GM18519 (cell line): ENCODE measurements around the gene RABGAP1L.
"Not testable (repeated sequence)": the region's sequence is repeated elsewhere in the genome, so short reads cannot be mapped to it uniquely, and the experiment has no call there.

Experiments used
- ATAC-seq: cut with Tn5 transposase; IDR thresholded peaks from one replicate; pipeline ENCODE4 v1.9.1; 2021; ENCODE audit warnings: mild to moderate bottlenecking, moderate library complexity; ENCODE audit not compliant: unreplicated experiment, low FRiP score

Gene RABGAP1L

GRCh38 chr1:174534789-174535188 is 375.5 kb downstream of the RABGAP1L start:
- no peak for ATAC-seq

GRCh38 chr1:174535207-174535606 is 375.9 kb downstream of the RABGAP1L start:
- ATAC-seq: no peak

- ATAC-seq: not testable (repeated sequence)
Observed at GRCh38 chr1:174543421-174543820, 384.1 kb downstream of the RABGAP1L start.

GRCh38 chr1:174550296-174550695 is 391.0 kb downstream of the RABGAP1L start:
- ATAC-seq: no peak

GRCh38 chr1:174556392-174556791 is 397.1 kb downstream of the RABGAP1L start:
- ATAC-seq: no peak

- ATAC-seq: no peak
Observed at GRCh38 chr1:174568551-174568950, 409.2 kb downstream of the RABGAP1L start.

GRCh38 chr1:174569240-174569639 is 409.9 kb downstream of the RABGAP1L start:
- no peak for ATAC-seq

- no peak for ATAC-seq
Observed at GRCh38 chr1:174572771-174573170, 413.5 kb downstream of the RABGAP1L start.

GRCh38 chr1:174576120-174576519 is 416.8 kb downstream of the RABGAP1L start:
- ATAC-seq: not testable (repeated sequence)

GRCh38 chr1:174577681-174578080 is 418.4 kb downstream of the RABGAP1L start:
- ATAC-seq: no peak

- no peak for ATAC-seq
Observed at GRCh38 chr1:174580801-174581200, 421.5 kb downstream of the RABGAP1L start.

GRCh38 chr1:174583316-174583715 is 424.0 kb downstream of the RABGAP1L start:
- ATAC-seq: no peak

GRCh38 chr1:174584071-174584470 is 424.8 kb downstream of the RABGAP1L start:
- no peak for ATAC-seq

- not testable (repeated sequence) for ATAC-seq
Observed at GRCh38 chr1:174588618-174589017, 429.3 kb downstream of the RABGAP1L start.

- ATAC-seq: no peak
Observed at GRCh38 chr1:174605198-174605597, 445.9 kb downstream of the RABGAP1L start.

- no peak for ATAC-seq
Observed at GRCh38 chr1:174606471-174606870, 447.2 kb downstream of the RABGAP1L start.

GRCh38 chr1:174617905-174618304 is 458.6 kb downstream of the RABGAP1L start:
- ATAC-seq: not testable (repeated sequence)

- ATAC-seq: no peak
Observed at GRCh38 chr1:174623324-174624035, 464.2 kb downstream of the RABGAP1L start.

GRCh38 chr1:174626031-174627025 is 467.0 kb downstream of the RABGAP1L start:
- no peak for ATAC-seq

- ATAC-seq: no peak
Observed at GRCh38 chr1:174637487-174637886, 478.2 kb downstream of the RABGAP1L start.

GRCh38 chr1:174639461-174639860 is 480.1 kb downstream of the RABGAP1L start:
- ATAC-seq: no peak
